ENCODE data around the gene ARHGAP9. TPM values are rescaled to one million over a fixed set of nuclear protein-coding genes. Genes with fewer than 3 reads are reported as not detected.

Gene ARHGAP9
- total and polyA plus RNA-seq, 2 of the 8 experiments (the other 6 are each of a cell fraction or from before 2014, with no cell fraction given): 3.2 to 6.0 TPM

- Histone ChIP-seq H3K23me2 (ENCODE audit: low read depth, low read length) (peaks cover 2% of the 10 kb centered on the region; the same call in 1 of the 2 replicates), H2BK15ac (ENCODE audit: low read length) (no peak overlapping the region), H2AFZ (ENCODE audit: low read length) (no peak overlapping the region), H3K36me3 (ENCODE audit: control insufficient read depth in 2 of 4, insufficient read depth in 4 of 4, low read length in 3 of 4) (peaks cover 29 to 82% (median 58%) of the 10 kb centered on the region in 4 experiments), H3K27ac (ENCODE audit: low read depth, low read length) (no peak overlapping the region), H3K4me3 (ENCODE audit: extremely low read depth in 1 of 4, insufficient read depth in 2 of 4, low read depth in 3 of 4, low read length in 4 of 4) (no peak overlapping the region), H4K91ac (replicated peaks; ENCODE audit: insufficient read length, low read length) (no peak overlapping the region), H2BK120ac (replicated peaks; ENCODE audit: low read depth, low read length) (no peak overlapping the region), H4K8ac (ENCODE audit: extremely low read depth, insufficient read depth, low read length) (no peak overlapping the region), H3K14ac (ENCODE audit: insufficient read length) (no peak overlapping the region), H3K9ac (replicated peaks in 1 of 4; ENCODE audit: extremely low read depth in 1 of 4, low read depth in 3 of 4, low read length in 3 of 4) (no peak overlapping the region), H2AK5ac (ENCODE audit: low read depth, low read length) (no peak overlapping the region), H4K20me1 (replicated peaks in 1 of 2; ENCODE audit: control insufficient read depth in 1 of 2, insufficient read depth in 2 of 2, low read length in 2 of 2) (peaks cover 0 to 2% of the 10 kb centered on the region in 2 experiments), H2BK12ac (ENCODE audit: low read depth, low read length) (no peak overlapping the region), H3K79me2 (ENCODE audit: control insufficient read depth in 1 of 2, insufficient read depth in 2 of 2, low read length in 2 of 2) (peaks cover 0 to 6% of the 10 kb centered on the region in 2 experiments; a peak in 1 of 4 replicates), H3K56ac (replicated peaks; ENCODE audit: insufficient read length, low read depth, low read length) (no peak overlapping the region), H3K18ac (ENCODE audit: extremely low read depth, low read length) (no peak overlapping the region), H3K4me2 (ENCODE audit: insufficient read depth in 1 of 2, low read depth in 2 of 2, low read length in 2 of 2) (no peak overlapping the region), H4K5ac (ENCODE audit: insufficient read length, low read depth, low read length) (no peak overlapping the region), H3K27me3 (replicated peaks in 1 of 4; ENCODE audit: control insufficient read depth in 3 of 4, extremely low read depth in 1 of 4, insufficient read depth in 3 of 4, low read length in 3 of 4) (no peaks in the 10 kb centered on the region), H3K23ac (ENCODE audit: insufficient read length) (no peak overlapping the region), H2BK5ac (ENCODE audit: low read depth, low read length) (no peak overlapping the region), H3K79me1 (ENCODE audit: low read depth, low read length) (peaks cover 5% of the 10 kb centered on the region; the same call in 1 of the 2 replicates), H3K4ac (replicated peaks; ENCODE audit: insufficient read length, low read depth, low read length) (no peak overlapping the region), H3K9me3 (ENCODE audit: insufficient read depth in 2 of 2, low read depth in 1 of 2, low read length in 1 of 2) (no peaks in the 10 kb centered on the region; a peak in 1 of 4 replicates), H3K4me1 (replicated peaks in 1 of 4; ENCODE audit: control insufficient read depth in 3 of 4, insufficient read depth in 4 of 4, low read length in 3 of 4) (no peaks in the 10 kb centered on the region), H2BK20ac (ENCODE audit: low read length) (no peak overlapping the region)
- ChIA-PET CTCF (ENCODE audit: partially characterized antibody) (interaction anchor here (0.6 to 2.5 kb wide), 5 partner anchors 8 to 85 kb away, joined by 3 to 9 read pairs (median 4); partner anchors contain the start of gene MARS1), POLR2A (ENCODE audit: partially characterized antibody) (interaction anchor here (0.6 to 1.5 kb wide), 8 partner anchors 34 to 326 kb away, joined by 3 to 4 read pairs (median 3); no protein-coding TSS in a partner anchor)
- no peak for DNase-seq (ENCODE audit: low read depth in 1 of 2, low spot score in 2 of 2)
- no peak for TF ChIP-seq ASH2L (IDR thresholded peaks at IDR 0.05; ENCODE audit: low read length)
- TF ChIP-seq SIX5 (IDR thresholded peaks at IDR 0.05; ENCODE audit: low read depth, low read length): no peak
- no peak for TF ChIP-seq GABPA (IDR thresholded peaks at IDR 0.05; ENCODE audit: borderline replicate concordance, insufficient read depth, low read length)
- no peak for TF ChIP-seq SP4 (IDR thresholded peaks at IDR 0.05; ENCODE audit: low read length)
- TF ChIP-seq CREB1 (IDR thresholded peaks at IDR 0.05): no peak
- TF ChIP-seq CBX5 (IDR thresholded peaks at IDR 0.05; ENCODE audit: low read depth, low read length): no peak
- no peak for TF ChIP-seq RNF2 (IDR thresholded peaks at IDR 0.05; ENCODE audit: borderline replicate concordance, low read depth, low read length, missing control alignments, poor library complexity, severe bottlenecking)
- no peak for TF ChIP-seq BACH1 (IDR thresholded peaks at IDR 0.05; ENCODE audit: low read length)
- TF ChIP-seq CHD2 (IDR thresholded peaks at IDR 0.05; ENCODE audit: low read length): no peak
- TF ChIP-seq JUN (IDR thresholded peaks at IDR 0.05; ENCODE audit: low read depth, low read length): no peak
- no peak for TF ChIP-seq KDM4A (IDR thresholded peaks at IDR 0.05; ENCODE audit: low read depth, low read length, severe bottlenecking)
- no peak for FAIRE-seq
These were observed 17.2 kb upstream of the ARHGAP9 start for GRCh38 chr12:57496822-57497221.

Measured in H1 (cell line).